ENCODE measurements around the gene ABCC5.

DNA sequence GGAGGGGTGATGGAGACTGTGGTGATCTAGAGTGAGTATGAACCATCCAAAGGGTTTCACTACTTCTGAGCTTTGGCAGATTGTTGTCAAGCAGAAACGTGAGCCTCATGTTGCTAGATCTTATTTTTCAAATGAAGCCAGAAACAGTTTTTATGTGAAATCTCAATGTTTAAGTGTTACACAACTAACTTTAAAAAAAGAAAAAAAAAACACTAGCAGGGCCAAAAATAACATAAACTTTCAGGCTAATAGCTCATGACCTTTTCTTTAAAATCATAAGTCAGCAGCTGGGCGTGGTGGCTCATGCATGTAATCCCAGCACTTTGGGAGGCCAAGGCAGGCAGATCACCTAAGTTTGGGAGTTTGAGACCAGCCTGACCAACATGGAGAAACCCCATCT lies 11.8 kb upstream of the ABCC5 start:
- TF ChIP-seq CTCF (conservative IDR thresholded peaks at IDR 0.05) (no peak), EZH2 (IDR thresholded peaks at IDR 0.05; ENCODE audit: low read depth) (no peak)

Data from PC-9 (cell line).